H9 (cell line): ENCODE data around the gene TMEFF2. TPM values are rescaled to one million over a fixed set of nuclear protein-coding genes. Genes with fewer than 3 reads are reported as not detected.

Source experiments
- DNase-seq: peaks from one replicate; pipeline ENCODE4 v3.0.0-alpha.2; 2017
- H2AFZ ChIP-seq: one replicate; pipeline ENCODE4 v1.6.1; 2013; ENCODE audit warnings: mild to moderate bottlenecking, low read length, control low read depth, moderate library complexity
- H2AK5ac ChIP-seq: 2 replicates; pipeline ENCODE4 v1.6.1; 2013; ENCODE audit warnings: low read length, control low read depth, mixed read lengths; ENCODE audit not compliant: insufficient read length
- H2BK120ac ChIP-seq: one replicate; pipeline ENCODE4 v1.6.1; 2013; ENCODE audit warnings: low read depth, mild to moderate bottlenecking, low read length, control low read depth, inconsistent platforms; ENCODE audit not compliant: poor library complexity, severe bottlenecking
- H2BK12ac ChIP-seq: 2 replicates; pipeline ENCODE4 v1.6.1; 2013; ENCODE audit warnings: low read length, control low read depth, mixed read lengths, low read depth; ENCODE audit not compliant: insufficient read length
- H2BK15ac ChIP-seq: 2 replicates; pipeline ENCODE4 v1.6.1; 2013; ENCODE audit warnings: low read depth, low read length, control low read depth
- H2BK20ac ChIP-seq: one replicate; pipeline ENCODE4 v1.6.1; 2013; ENCODE audit warnings: low read depth, mild to moderate bottlenecking, low read length, control low read depth, inconsistent platforms; ENCODE audit not compliant: poor library complexity, severe bottlenecking
- H2BK5ac ChIP-seq: 2 replicates; pipeline ENCODE4 v1.6.1; 2013; ENCODE audit warnings: low read length, control low read depth, mixed read lengths; ENCODE audit not compliant: insufficient read length
- H3K14ac ChIP-seq: 2 replicates; pipeline ENCODE4 v1.6.1; 2013; ENCODE audit warnings: low read length, control low read depth; ENCODE audit not compliant: insufficient read depth
- H3K18ac ChIP-seq: 2 replicates; pipeline ENCODE4 v1.6.1; 2013; ENCODE audit warnings: low read depth, mild to moderate bottlenecking, mixed read lengths, low read length, control low read depth; ENCODE audit not compliant: insufficient read length
- H3K23ac ChIP-seq: 2 replicates; pipeline ENCODE4 v1.6.1; 2013; ENCODE audit warnings: low read length, control low read depth, mixed read lengths, low read depth; ENCODE audit not compliant: insufficient read length
- H3K23me2 ChIP-seq: 2 replicates; pipeline ENCODE4 v1.6.1; 2013; ENCODE audit warnings: low read depth, mild to moderate bottlenecking, mixed read lengths, low read length, control low read depth; ENCODE audit not compliant: insufficient read length, poor library complexity, severe bottlenecking
- H3K27ac ChIP-seq: 2 replicates; pipeline ENCODE4 v1.5.1; 2013; ENCODE audit warnings: low read length, control low read depth, mixed read lengths, low read depth; ENCODE audit not compliant: insufficient read length
- H3K27me3 ChIP-seq: 2 replicates; pipeline ENCODE4 v1.6.1; 2013; ENCODE audit warnings: low read length, control low read depth, inconsistent platforms; ENCODE audit not compliant: insufficient read depth
- H3K4ac ChIP-seq: 2 replicates; pipeline ENCODE4 v1.6.1; 2013; ENCODE audit warnings: low read depth, mild to moderate bottlenecking, control low read depth, inconsistent platforms, low read length, moderate library complexity
- H3K4me1 ChIP-seq: 2 replicates; pipeline ENCODE4 v1.6.1; 2013; ENCODE audit warnings: low read length, control low read depth, inconsistent platforms; ENCODE audit not compliant: insufficient read depth
- H3K4me2 ChIP-seq: 2 replicates; pipeline ENCODE4 v1.6.1; 2013; ENCODE audit warnings: low read length, control low read depth, mixed read lengths; ENCODE audit not compliant: insufficient read length, insufficient read depth
- H3K56ac ChIP-seq: 2 replicates; pipeline ENCODE4 v1.6.1; 2013; ENCODE audit warnings: low read depth, mild to moderate bottlenecking, mixed read lengths, low read length, control low read depth; ENCODE audit not compliant: insufficient read length
- H3K79me1 ChIP-seq: 2 replicates; pipeline ENCODE4 v1.6.1; 2013; ENCODE audit warnings: low read depth, mild to moderate bottlenecking, moderate library complexity, low read length, control low read depth, inconsistent platforms; ENCODE audit not compliant: insufficient read depth, poor library complexity, severe bottlenecking
- H3K79me2 ChIP-seq: 2 replicates; pipeline ENCODE4 v1.6.1; 2013; ENCODE audit warnings: low read length, control low read depth, inconsistent platforms; ENCODE audit not compliant: insufficient read depth
- H3K9ac ChIP-seq: 2 replicates; pipeline ENCODE4 v1.6.1; 2013; ENCODE audit warnings: low read length, control low read depth, mixed read lengths; ENCODE audit not compliant: insufficient read length; ENCODE audit errors: extremely low read depth
- H3K9me3 ChIP-seq: one replicate; pipeline ENCODE4 v1.6.1; 2013; ENCODE audit warnings: low read depth, low read length, inconsistent platforms; ENCODE audit not compliant: control insufficient read depth
- H3T11ph ChIP-seq: one replicate; pipeline ENCODE4 v1.6.1; 2013; ENCODE audit warnings: mild to moderate bottlenecking, low read length, control low read depth, inconsistent platforms
- H4K20me1 ChIP-seq: one replicate; pipeline ENCODE4 v1.6.1; 2013; ENCODE audit not compliant: control insufficient read depth, insufficient read length, insufficient read depth
- H4K5ac ChIP-seq: 2 replicates; pipeline ENCODE4 v1.6.1; 2013; ENCODE audit warnings: low read depth, mild to moderate bottlenecking, mixed read lengths, low read length, control low read depth; ENCODE audit not compliant: insufficient read length
- H4K8ac ChIP-seq: replicated peaks from 2 replicates; pipeline ENCODE4 v1.6.1; 2013; ENCODE audit warnings: low read length, control low read depth, mixed read lengths, low read depth; ENCODE audit not compliant: insufficient read length
- H4K91ac ChIP-seq: 2 replicates; pipeline ENCODE4 v1.6.1; 2013; ENCODE audit warnings: low read depth, mild to moderate bottlenecking, moderate library complexity, mixed read lengths, low read length, control low read depth; ENCODE audit not compliant: insufficient read length
- H3K27ac Mint-ChIP-seq, 3 experiments: 2 replicates in 2 of 3; 3 replicates in 1 of 3; pipeline ENCODE4 v1.8.0; 2020 to 2021; ENCODE audit warnings: mixed read lengths in 3 of 3, mild to moderate bottlenecking in 1 of 3, moderate library complexity in 1 of 3
- H3K27me3 Mint-ChIP-seq: 2 replicates; pipeline ENCODE4 v1.8.0; 2021; ENCODE audit warnings: low read depth, mild to moderate bottlenecking, moderate library complexity, mixed read lengths
- H3K36me3 Mint-ChIP-seq, 3 experiments: 2 replicates in 2 of 3; 3 replicates in 1 of 3; pipeline ENCODE4 v1.8.0; 2020 to 2021; ENCODE audit warnings: low read depth in 3 of 3, mixed read lengths in 3 of 3; ENCODE audit not compliant: insufficient read depth in 1 of 3
- H3K4me1 Mint-ChIP-seq, 2 experiments: 2 replicates each; pipeline ENCODE4 v1.8.0; 2020; ENCODE audit warnings: mixed read lengths in 2 of 2
- H3K4me3 Mint-ChIP-seq, 2 experiments: 2 replicates in 1 of 2; 3 replicates in 1 of 2; pipeline ENCODE4 v1.8.0; 2020 to 2021; ENCODE audit warnings: mild to moderate bottlenecking in 2 of 2, mixed read lengths in 2 of 2, moderate library complexity in 1 of 2
- H3K9me3 Mint-ChIP-seq, 2 experiments: 2 replicates in 1 of 2; 3 replicates in 1 of 2; pipeline ENCODE4 v1.8.0; 2020; ENCODE audit warnings: mild to moderate bottlenecking in 2 of 2, mixed read lengths in 2 of 2, moderate library complexity in 1 of 2
- WGBS: extraction: QIAGEN DNeasy Blood & Tissue Kit; methylation state at CpG from one replicate; pipeline ENCODE4 v1.1.7; 2013; ENCODE audit warnings: missing lambda C conversion rate, low lambda C conversion rate, mixed read lengths; ENCODE audit not compliant: insufficient read length; ENCODE audit errors: extremely low coverage; 5-methylcytosine and 5-hydroxymethylcytosine counted together
- total RNA-seq: library from RNA; stranded (reverse); gene quantifications from 2 replicates; pipeline ENCODE4 v1.2.1, GENCODE V29; 2021
- TF ChIP-seq, protein P1 (sequence below): fragments of 200-600 bp; sonication (generic); conservative IDR thresholded peaks from 3 replicates; pipeline ENCODE4 v1.8.0; 2021; ENCODE audit warnings: antibody characterized with exemption, mild to moderate bottlenecking

Gene TMEFF2
- total RNA-seq, 1 experiment from 2014 or later: 0.39 TPM

DNA sequence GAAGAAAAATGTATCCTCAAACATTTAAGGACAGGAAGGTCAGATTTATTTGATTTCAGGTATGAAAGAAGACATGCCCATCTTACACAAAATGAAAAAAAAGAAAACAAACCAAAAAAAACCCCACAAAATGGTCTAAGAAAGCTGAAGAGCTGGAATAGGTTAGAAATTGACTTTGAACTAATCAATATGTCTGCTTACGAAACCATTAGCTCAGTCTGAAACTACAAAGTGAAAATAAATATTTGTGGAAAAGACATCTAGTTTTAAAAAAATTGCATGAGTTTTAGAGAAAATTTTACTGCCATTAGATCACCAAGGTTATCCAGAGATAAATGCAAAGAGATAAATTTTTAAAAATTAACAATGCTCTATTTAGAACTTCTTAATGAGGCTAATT is 125.3 kb downstream of the TMEFF2 start:
- Mint-ChIP-seq H3K27me3 (no peaks in the 10 kb centered on the region), H3K9me3 (no peaks in the 10 kb centered on the region), H3K27ac (no peak overlapping the region), H3K36me3 (no peaks in the 10 kb centered on the region), H3K4me3 (no peak overlapping the region), H3K4me1 (peaks cover 5 to 7% of the 10 kb centered on the region in 2 experiments; a peak in 3 of 4 replicates)
- Histone ChIP-seq H3K79me2 (no peaks in the 10 kb centered on the region), H2AFZ (no peak overlapping the region), H2BK120ac (no peak overlapping the region), H2AK5ac (no peak overlapping the region), H3K56ac (no peak overlapping the region), H3K4me2 (no peak overlapping the region), H3K79me1 (no peaks in the 10 kb centered on the region), H3K18ac (no peak overlapping the region), H4K91ac (no peak overlapping the region), H4K5ac (no peak overlapping the region), H3K23me2 (no peaks in the 10 kb centered on the region), H3K14ac (no peak overlapping the region), H3K27ac (no peak overlapping the region), H3K4ac (no peak overlapping the region), H2BK15ac (no peak overlapping the region), H3K4me1 (no peaks in the 10 kb centered on the region), H3K9me3 (no peaks in the 10 kb centered on the region), H2BK12ac (no peak overlapping the region), H4K8ac (no peak overlapping the region), H3K27me3 (no peaks in the 10 kb centered on the region), H3K9ac (no peak overlapping the region), H4K20me1 (no peaks in the 10 kb centered on the region), H3K23ac (no peak overlapping the region), H3T11ph (no peak overlapping the region), H2BK20ac (no peak overlapping the region), H2BK5ac (no peak overlapping the region)
- no CpG with 5 or more reads among the region's 1 CpG for WGBS
- no peak for DNase-seq
- TF ChIP-seq, protein P1, sequence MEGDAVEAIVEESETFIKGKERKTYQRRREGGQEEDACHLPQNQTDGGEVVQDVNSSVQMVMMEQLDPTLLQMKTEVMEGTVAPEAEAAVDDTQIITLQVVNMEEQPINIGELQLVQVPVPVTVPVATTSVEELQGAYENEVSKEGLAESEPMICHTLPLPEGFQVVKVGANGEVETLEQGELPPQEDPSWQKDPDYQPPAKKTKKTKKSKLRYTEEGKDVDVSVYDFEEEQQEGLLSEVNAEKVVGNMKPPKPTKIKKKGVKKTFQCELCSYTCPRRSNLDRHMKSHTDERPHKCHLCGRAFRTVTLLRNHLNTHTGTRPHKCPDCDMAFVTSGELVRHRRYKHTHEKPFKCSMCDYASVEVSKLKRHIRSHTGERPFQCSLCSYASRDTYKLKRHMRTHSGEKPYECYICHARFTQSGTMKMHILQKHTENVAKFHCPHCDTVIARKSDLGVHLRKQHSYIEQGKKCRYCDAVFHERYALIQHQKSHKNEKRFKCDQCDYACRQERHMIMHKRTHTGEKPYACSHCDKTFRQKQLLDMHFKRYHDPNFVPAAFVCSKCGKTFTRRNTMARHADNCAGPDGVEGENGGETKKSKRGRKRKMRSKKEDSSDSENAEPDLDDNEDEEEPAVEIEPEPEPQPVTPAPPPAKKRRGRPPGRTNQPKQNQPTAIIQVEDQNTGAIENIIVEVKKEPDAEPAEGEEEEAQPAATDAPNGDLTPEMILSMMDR: no peak
